K562 (cell line): ENCODE data around the gene DNAJC1. TPM values are rescaled to one million over a fixed set of nuclear protein-coding genes. Genes with fewer than 3 reads are reported as not detected.

ENCODE experiments used
- ARNT ChIP-seq, 2 experiments: fragments of 450-650 bp; IDR thresholded peaks; 2 replicates each; pipeline ENCODE4 v1.6.1; 2016; ENCODE audit warnings: mild to moderate bottlenecking in 1 of 2
- CBFB ChIP-seq: sonication (generic); formaldehyde crosslinking; IDR thresholded peaks from 2 replicates; pipeline ENCODE4 v1.4.0; 2020; ENCODE audit warnings: mild to moderate bottlenecking, missing genetic modification reagents
- EZH2 ChIP-seq: IDR thresholded peaks from 2 replicates; pipeline ENCODE4 v1.6.1; 2012; ENCODE audit warnings: low read depth, mild to moderate bottlenecking, inconsistent platforms, low read length, borderline replicate concordance
- HIVEP1 ChIP-seq: fragments of 250-450 bp; sonication (Bioruptor Pico); IDR thresholded peaks from 2 replicates; pipeline ENCODE4 v1.4.0; 2020; ENCODE audit warnings: mild to moderate bottlenecking
- POU5F1 ChIP-seq: fragments of 150-350 bp; IDR thresholded peaks from 2 replicates; pipeline ENCODE4 v1.6.1; 2014; ENCODE audit warnings: borderline replicate concordance, low read length, low read depth, mild to moderate bottlenecking; ENCODE audit not compliant: partially characterized antibody
- PYGO2 ChIP-seq: fragments of 450-650 bp; IDR thresholded peaks from 2 replicates; pipeline ENCODE4 v1.6.1; 2016; ENCODE audit warnings: mild to moderate bottlenecking, missing genetic modification characterization, moderate library complexity, missing compliant biosample characterization
- SMARCA5 ChIP-seq: fragments of 450-650 bp; IDR thresholded peaks from 2 replicates; pipeline ENCODE4 v1.6.1; 2016
- ZNF24 ChIP-seq: fragments of 450-650 bp; IDR thresholded peaks from 2 replicates; pipeline ENCODE4 v1.6.1; 2016
- ZNF3 ChIP-seq: fragments of 250-450 bp; sonication (Bioruptor Pico); IDR thresholded peaks from 2 replicates; pipeline ENCODE4 v1.5.0; 2021; ENCODE audit warnings: mild to moderate bottlenecking, moderate library complexity
- polyA plus RNA-seq, 8 experiments: library from polyadenylated mRNA; depleted of rRNA in 4 of 8; stranded (reverse) in 5 of 8; unstranded in 3 of 8; fragments of >200 nt; fragmentation: Nextera tagmentation in 2 of 8; fragmentation: Illumina TruSeq in 1 of 8; extraction: Ambion mirVana in 2 of 8; extraction: Trizol in 1 of 8; gene quantifications; 2 replicates each; pipeline versions ENCODE4 v1.2.1 to v1.2.3, GENCODE V29; 2011 to 2014; ENCODE audit warnings: inconsistent platforms in 1 of 8, missing spikeins in 1 of 8
- total RNA-seq, 7 experiments: library from RNA; depleted of rRNA in 6 of 7; stranded (reverse); fragments of >200 nt in 6 of 7; fragmentation: Illumina TruSeq in 2 of 7; extraction: Trizol in 2 of 7; gene quantifications; 2 replicates each; pipeline versions ENCODE4 v1.2.1 to v1.2.3, GENCODE V29; 2011 to 2021; ENCODE audit warnings: low replicate concordance in 1 of 7
- TF ChIP-seq, protein P1 (sequence below): fragments of 450-650 bp; formaldehyde crosslinking; IDR thresholded peaks from 2 replicates; pipeline ENCODE4 v1.4.0; 2020; ENCODE audit warnings: mild to moderate bottlenecking, moderate library complexity
- TF ChIP-seq, protein P2 (sequence below): fragments of 250-450 bp; sonication (Bioruptor Pico); IDR thresholded peaks from 2 replicates; pipeline ENCODE4 v1.5.1; 2021; ENCODE audit warnings: mild to moderate bottlenecking
- TF ChIP-seq, protein P3 (sequence below): fragments of 450-650 bp; IDR thresholded peaks from 2 replicates; pipeline ENCODE4 v1.6.1; 2016; ENCODE audit warnings: mild to moderate bottlenecking
- TF ChIP-seq, protein P4 (sequence below), 2 experiments: fragments of 450-650 bp in 1 of 2; sonication (generic) in 1 of 2; formaldehyde crosslinking in 1 of 2; IDR thresholded peaks; 2 replicates each; pipeline versions ENCODE4 v1.7.1 to v1.9.0; 2016 to 2022; ENCODE audit warnings: inconsistent platforms in 1 of 2, mild to moderate bottlenecking in 1 of 2, missing genetic modification reagents in 1 of 2

Gene DNAJC1
- total and polyA plus RNA-seq, 9 of the 15 experiments (the other 6 are each of a cell fraction or from before 2014, with no cell fraction given) = 5.4 to 77.6 (median 40.3) TPM

DNA sequence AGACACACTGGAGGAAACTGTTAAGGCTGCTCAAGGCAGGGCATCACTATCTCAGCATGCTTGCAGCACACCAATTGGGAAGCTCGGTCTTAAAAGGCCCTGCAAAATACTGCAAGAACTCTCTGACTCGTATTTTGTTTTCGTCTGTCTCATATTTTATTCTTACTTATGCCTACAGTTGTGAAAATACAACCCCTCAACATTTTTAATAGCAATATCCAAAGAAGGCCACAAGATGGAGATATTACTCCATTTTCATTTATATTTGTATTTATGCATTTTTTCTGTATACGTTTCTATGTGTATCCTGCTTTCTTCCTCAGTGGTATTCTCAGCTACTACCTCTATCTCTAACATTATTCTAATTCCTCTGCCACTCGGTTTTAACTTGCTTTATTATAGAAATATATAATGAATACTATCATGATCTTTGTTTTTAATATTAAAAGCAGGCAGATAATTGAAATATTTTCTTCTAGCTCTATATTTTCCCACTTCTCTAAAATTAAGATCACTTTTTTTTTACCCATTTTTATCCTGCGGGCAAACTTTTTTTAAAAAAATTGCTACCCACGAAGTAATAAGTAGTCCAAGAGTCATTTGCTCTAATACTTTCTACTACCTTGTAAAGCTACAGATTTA is 10.0 kb downstream of the DNAJC1 start (continued):
- TF ChIP-seq, protein P1, sequence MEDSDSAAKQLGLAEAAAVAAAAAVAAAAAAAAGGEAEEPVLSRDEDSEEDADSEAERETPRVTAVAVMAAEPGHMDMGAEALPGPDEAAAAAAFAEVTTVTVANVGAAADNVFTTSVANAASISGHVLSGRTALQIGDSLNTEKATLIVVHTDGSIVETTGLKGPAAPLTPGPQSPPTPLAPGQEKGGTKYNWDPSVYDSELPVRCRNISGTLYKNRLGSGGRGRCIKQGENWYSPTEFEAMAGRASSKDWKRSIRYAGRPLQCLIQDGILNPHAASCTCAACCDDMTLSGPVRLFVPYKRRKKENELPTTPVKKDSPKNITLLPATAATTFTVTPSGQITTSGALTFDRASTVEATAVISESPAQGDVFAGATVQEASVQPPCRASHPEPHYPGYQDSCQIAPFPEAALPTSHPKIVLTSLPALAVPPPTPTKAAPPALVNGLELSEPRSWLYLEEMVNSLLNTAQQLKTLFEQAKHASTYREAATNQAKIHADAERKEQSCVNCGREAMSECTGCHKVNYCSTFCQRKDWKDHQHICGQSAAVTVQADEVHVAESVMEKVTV = 0 out of 2 replicates have a peak, but pooled peaks have one; percentile 29
- no peak for TF ChIP-seq POU5F1
- no peak for TF ChIP-seq EZH2
- peak; percentile 65; the same call in 1 of the 2 replicates for TF ChIP-seq SMARCA5
- TF ChIP-seq ZNF24 = no peak
- TF ChIP-seq PYGO2 (tag) = no peak
- TF ChIP-seq CBFB (CRISPR knock-in tag) = no peak
- TF ChIP-seq ZNF3 (CRISPR knock-in tag) = no peak
- TF ChIP-seq, protein P2, sequence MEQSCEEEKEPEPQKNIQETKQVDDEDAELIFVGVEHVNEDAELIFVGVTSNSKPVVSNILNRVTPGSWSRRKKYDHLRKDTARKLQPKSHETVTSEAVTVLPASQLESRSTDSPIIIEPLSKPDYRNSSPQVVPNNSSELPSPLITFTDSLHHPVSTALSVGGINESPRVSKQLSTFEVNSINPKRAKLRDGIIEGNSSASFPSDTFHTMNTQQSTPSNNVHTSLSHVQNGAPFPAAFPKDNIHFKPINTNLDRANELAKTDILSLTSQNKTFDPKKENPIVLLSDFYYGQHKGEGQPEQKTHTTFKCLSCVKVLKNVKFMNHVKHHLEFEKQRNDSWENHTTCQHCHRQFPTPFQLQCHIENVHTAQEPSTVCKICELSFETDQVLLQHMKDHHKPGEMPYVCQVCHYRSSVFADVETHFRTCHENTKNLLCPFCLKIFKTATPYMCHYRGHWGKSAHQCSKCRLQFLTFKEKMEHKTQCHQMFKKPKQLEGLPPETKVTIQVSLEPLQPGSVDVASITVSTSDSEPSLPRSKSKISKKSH (CRISPR knock-in tag) = no peak
- TF ChIP-seq, protein P3, sequence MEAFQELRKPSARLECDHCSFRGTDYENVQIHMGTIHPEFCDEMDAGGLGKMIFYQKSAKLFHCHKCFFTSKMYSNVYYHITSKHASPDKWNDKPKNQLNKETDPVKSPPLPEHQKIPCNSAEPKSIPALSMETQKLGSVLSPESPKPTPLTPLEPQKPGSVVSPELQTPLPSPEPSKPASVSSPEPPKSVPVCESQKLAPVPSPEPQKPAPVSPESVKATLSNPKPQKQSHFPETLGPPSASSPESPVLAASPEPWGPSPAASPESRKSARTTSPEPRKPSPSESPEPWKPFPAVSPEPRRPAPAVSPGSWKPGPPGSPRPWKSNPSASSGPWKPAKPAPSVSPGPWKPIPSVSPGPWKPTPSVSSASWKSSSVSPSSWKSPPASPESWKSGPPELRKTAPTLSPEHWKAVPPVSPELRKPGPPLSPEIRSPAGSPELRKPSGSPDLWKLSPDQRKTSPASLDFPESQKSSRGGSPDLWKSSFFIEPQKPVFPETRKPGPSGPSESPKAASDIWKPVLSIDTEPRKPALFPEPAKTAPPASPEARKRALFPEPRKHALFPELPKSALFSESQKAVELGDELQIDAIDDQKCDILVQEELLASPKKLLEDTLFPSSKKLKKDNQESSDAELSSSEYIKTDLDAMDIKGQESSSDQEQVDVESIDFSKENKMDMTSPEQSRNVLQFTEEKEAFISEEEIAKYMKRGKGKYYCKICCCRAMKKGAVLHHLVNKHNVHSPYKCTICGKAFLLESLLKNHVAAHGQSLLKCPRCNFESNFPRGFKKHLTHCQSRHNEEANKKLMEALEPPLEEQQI = 0 out of 2 replicates have a peak, but pooled peaks have one; percentile 40
- TF ChIP-seq ARNT (IDR thresholded peaks at IDR 0.05) = peak in 1 of 2 experiments; percentile 73; a peak in 1 of 4 replicates
- TF ChIP-seq HIVEP1 (CRISPR knock-in tag) = no peak
- TF ChIP-seq, protein P4, sequence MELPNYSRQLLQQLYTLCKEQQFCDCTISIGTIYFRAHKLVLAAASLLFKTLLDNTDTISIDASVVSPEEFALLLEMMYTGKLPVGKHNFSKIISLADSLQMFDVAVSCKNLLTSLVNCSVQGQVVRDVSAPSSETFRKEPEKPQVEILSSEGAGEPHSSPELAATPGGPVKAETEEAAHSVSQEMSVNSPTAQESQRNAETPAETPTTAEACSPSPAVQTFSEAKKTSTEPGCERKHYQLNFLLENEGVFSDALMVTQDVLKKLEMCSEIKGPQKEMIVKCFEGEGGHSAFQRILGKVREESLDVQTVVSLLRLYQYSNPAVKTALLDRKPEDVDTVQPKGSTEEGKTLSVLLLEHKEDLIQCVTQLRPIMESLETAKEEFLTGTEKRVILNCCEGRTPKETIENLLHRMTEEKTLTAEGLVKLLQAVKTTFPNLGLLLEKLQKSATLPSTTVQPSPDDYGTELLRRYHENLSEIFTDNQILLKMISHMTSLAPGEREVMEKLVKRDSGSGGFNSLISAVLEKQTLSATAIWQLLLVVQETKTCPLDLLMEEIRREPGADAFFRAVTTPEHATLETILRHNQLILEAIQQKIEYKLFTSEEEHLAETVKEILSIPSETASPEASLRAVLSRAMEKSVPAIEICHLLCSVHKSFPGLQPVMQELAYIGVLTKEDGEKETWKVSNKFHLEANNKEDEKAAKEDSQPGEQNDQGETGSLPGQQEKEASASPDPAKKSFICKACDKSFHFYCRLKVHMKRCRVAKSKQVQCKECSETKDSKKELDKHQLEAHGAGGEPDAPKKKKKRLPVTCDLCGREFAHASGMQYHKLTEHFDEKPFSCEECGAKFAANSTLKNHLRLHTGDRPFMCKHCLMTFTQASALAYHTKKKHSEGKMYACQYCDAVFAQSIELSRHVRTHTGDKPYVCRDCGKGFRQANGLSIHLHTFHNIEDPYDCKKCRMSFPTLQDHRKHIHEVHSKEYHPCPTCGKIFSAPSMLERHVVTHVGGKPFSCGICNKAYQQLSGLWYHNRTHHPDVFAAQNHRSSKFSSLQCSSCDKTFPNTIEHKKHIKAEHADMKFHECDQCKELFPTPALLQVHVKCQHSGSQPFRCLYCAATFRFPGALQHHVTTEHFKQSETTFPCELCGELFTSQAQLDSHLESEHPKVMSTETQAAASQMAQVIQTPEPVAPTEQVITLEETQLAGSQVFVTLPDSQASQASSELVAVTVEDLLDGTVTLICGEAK (IDR thresholded peaks at IDR 0.05) = 0 out of 2 replicates have a peak, but pooled peaks have one; percentile 15
- TF ChIP-seq, protein P4 (CRISPR knock-in tag; IDR thresholded peaks at IDR 0.05) = no peak
